Esophagus muscularis mucosa (tissue), 3 donors: Measurements from ENCODE around the gene ROPN1B.

Experiments
- POLR2A ChIP-seq: fragments of 450-650 bp; IDR thresholded peaks from one replicate; pipeline ENCODE4 v1.6.1; 2017; ENCODE audit warnings: antibody characterized with exemption, moderate library complexity, mild to moderate bottlenecking, low read depth
- POLR2AphosphoS5 ChIP-seq, 2 donors: sonication (generic); formaldehyde crosslinking; IDR thresholded peaks; one replicate each; pipeline ENCODE4 v1.6.1; 2017; ENCODE audit warnings: antibody characterized with exemption in 2 of 2
- TF ChIP-seq, protein P1 (sequence below), 3 experiments: fragments of 200-600 bp in 2 of 3; fragments of 450-650 bp in 1 of 3; sonication (generic) in 2 of 3; IDR thresholded peaks; one replicate each; pipeline ENCODE4 v1.5.1; 2017 to 2019; ENCODE audit warnings: antibody characterized with exemption in 3 of 3, mild to moderate bottlenecking in 2 of 3, moderate library complexity in 1 of 3

DNA sequence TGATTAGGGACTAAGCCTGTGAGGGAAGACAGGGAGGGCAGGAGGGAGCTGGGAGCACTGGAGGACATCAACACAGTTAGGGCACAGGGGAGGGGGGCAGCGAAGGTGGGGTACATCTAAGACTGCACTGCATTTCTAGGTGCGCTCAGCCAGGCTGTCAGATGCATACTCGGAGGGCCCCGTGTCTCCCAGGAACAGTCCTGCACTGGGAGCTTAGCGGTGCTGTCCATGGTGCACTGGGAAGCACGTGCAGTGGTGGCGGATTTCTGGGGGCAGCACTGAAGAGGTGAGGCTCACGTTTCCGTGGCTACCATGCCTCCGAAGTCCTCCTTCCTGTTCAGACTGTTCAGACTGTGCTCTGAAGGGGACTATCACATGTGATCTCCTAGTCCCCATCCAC is 54.4 kb downstream of the ROPN1B start:
- TF ChIP-seq, protein P1, sequence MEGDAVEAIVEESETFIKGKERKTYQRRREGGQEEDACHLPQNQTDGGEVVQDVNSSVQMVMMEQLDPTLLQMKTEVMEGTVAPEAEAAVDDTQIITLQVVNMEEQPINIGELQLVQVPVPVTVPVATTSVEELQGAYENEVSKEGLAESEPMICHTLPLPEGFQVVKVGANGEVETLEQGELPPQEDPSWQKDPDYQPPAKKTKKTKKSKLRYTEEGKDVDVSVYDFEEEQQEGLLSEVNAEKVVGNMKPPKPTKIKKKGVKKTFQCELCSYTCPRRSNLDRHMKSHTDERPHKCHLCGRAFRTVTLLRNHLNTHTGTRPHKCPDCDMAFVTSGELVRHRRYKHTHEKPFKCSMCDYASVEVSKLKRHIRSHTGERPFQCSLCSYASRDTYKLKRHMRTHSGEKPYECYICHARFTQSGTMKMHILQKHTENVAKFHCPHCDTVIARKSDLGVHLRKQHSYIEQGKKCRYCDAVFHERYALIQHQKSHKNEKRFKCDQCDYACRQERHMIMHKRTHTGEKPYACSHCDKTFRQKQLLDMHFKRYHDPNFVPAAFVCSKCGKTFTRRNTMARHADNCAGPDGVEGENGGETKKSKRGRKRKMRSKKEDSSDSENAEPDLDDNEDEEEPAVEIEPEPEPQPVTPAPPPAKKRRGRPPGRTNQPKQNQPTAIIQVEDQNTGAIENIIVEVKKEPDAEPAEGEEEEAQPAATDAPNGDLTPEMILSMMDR (IDR thresholded peaks at IDR 0.05) = no peak
- TF ChIP-seq POLR2A (no peak), POLR2AphosphoS5 (IDR thresholded peaks at IDR 0.05) (no peak)
